NCI-H1417 treated with DMSO at 0.1 percent for 48 hours (cell line): ENCODE data around the gene SPDYE3.
"Not testable (repeated sequence)": the region's sequence is repeated elsewhere in the genome, so short reads cannot be mapped to it uniquely, and the experiment has no call there.

Experiments
- DNase-seq: peaks from one replicate; lab custom pipeline; 2025; lab: John Stamatoyannopoulos, UW

SPDYE3 gene

GRCh38 chr7:100352230-100352781 lies 44.8 kb downstream of the SPDYE3 start:
- DNase-seq: not testable (repeated sequence)

GRCh38 chr7:100352984-100353684 lies 45.6 kb downstream of the SPDYE3 start:
- DNase-seq: no peak

- no peak for DNase-seq
These were observed 46.3 kb downstream of the SPDYE3 start for GRCh38 chr7:100353685-100354330.

- DNase-seq: no peak
These were observed 49.0 kb downstream of the SPDYE3 start for GRCh38 chr7:100356416-100357068.

- DNase-seq: no peak
These were observed 49.6 kb downstream of the SPDYE3 start for GRCh38 chr7:100357131-100357561.

GRCh38 chr7:100358027-100358856 lies 50.7 kb downstream of the SPDYE3 start, which contains the start of gene PILRB:
Gene PILRB (plus strand): TSS chr7:100358117. CDS start chr7:100358303, 186 bp downstream.
- no peak for DNase-seq

GRCh38 chr7:100358857-100359212 lies 51.3 kb downstream of the SPDYE3 start:
- DNase-seq: no peak

GRCh38 chr7:100360135-100360854 lies 52.8 kb downstream of the SPDYE3 start:
- DNase-seq: no peak

GRCh38 chr7:100363098-100363497 lies 55.6 kb downstream of the SPDYE3 start:
- no peak for DNase-seq

GRCh38 chr7:100363797-100364196 lies 56.3 kb downstream of the SPDYE3 start:
- not testable (repeated sequence) for DNase-seq

GRCh38 chr7:100364480-100364879 lies 57.0 kb downstream of the SPDYE3 start:
- DNase-seq: no peak

GRCh38 chr7:100365998-100366367 lies 58.5 kb downstream of the SPDYE3 start:
- not testable (repeated sequence) for DNase-seq

- no peak for DNase-seq
These were observed 59.1 kb downstream of the SPDYE3 start for GRCh38 chr7:100366411-100367250.

- no peak for DNase-seq
These were observed 59.7 kb downstream of the SPDYE3 start for GRCh38 chr7:100367251-100367620.

- no peak for DNase-seq
These were observed 60.4 kb downstream of the SPDYE3 start for GRCh38 chr7:100367676-100368613.

- no peak for DNase-seq
These were observed 61.6 kb downstream of the SPDYE3 start for GRCh38 chr7:100369105-100369504.

- DNase-seq: no peak
These were observed 62.8 kb downstream of the SPDYE3 start for GRCh38 chr7:100370303-100370702.

- DNase-seq: no peak
These were observed 63.2 kb downstream of the SPDYE3 start for GRCh38 chr7:100370746-100371145.

GRCh38 chr7:100371561-100372171 lies 64.2 kb downstream of the SPDYE3 start:
- no peak for DNase-seq
